Trophoblast cell (in vitro differentiated cells and primary cell): Measurements from ENCODE around the gene RBP5.

ENCODE experiments used
- DNase-seq, 2 donors: peaks; one replicate each; pipeline ENCODE4 v3.0.0-alpha.2; 2016
- H2AFZ ChIP-seq: 2 replicates; pipeline ENCODE4 v1.6.1; 2013; ENCODE audit warnings: low read length, moderate library complexity, mild to moderate bottlenecking; ENCODE audit not compliant: insufficient read depth, poor library complexity
- H2AK5ac ChIP-seq: 2 replicates; pipeline ENCODE4 v1.6.1; 2013; ENCODE audit warnings: mild to moderate bottlenecking, low read length
- H2BK120ac ChIP-seq: 2 replicates; pipeline ENCODE4 v1.6.1; 2013; ENCODE audit warnings: low read length, mild to moderate bottlenecking, moderate library complexity; ENCODE audit not compliant: insufficient read depth, poor library complexity
- H2BK12ac ChIP-seq: 2 replicates; pipeline ENCODE4 v1.6.1; 2013; ENCODE audit warnings: mild to moderate bottlenecking, low read length, moderate library complexity
- H2BK5ac ChIP-seq: 2 replicates; pipeline ENCODE4 v1.6.1; 2013; ENCODE audit warnings: low read length, low read depth, moderate library complexity, mild to moderate bottlenecking; ENCODE audit not compliant: poor library complexity
- H3K14ac ChIP-seq: 2 replicates; pipeline ENCODE4 v1.6.1; 2013; ENCODE audit warnings: mild to moderate bottlenecking, low read length
- H3K18ac ChIP-seq: 2 replicates; pipeline ENCODE4 v1.6.1; 2013; ENCODE audit warnings: mild to moderate bottlenecking, low read length
- H3K23ac ChIP-seq: 2 replicates; pipeline ENCODE4 v1.6.1; 2013; ENCODE audit warnings: low read length
- H3K27ac ChIP-seq: 2 replicates; pipeline ENCODE4 v1.5.1; 2013; ENCODE audit warnings: low read depth, mild to moderate bottlenecking, inconsistent platforms, low read length, moderate library complexity
- H3K27me3 ChIP-seq: 2 replicates; pipeline ENCODE4 v1.6.1; 2013; ENCODE audit warnings: inconsistent platforms, mild to moderate bottlenecking, low read length, moderate library complexity; ENCODE audit not compliant: insufficient read depth
- H3K36me3 ChIP-seq, 2 experiments: 1 replicate in 1 of 2; 2 replicates in 1 of 2; pipeline ENCODE4 v1.6.1; 2013; ENCODE audit warnings: low read length in 2 of 2, mild to moderate bottlenecking in 2 of 2, moderate library complexity in 1 of 2; ENCODE audit not compliant: insufficient read depth in 2 of 2, control insufficient read depth in 1 of 2
- H3K4ac ChIP-seq: 2 replicates; pipeline ENCODE4 v1.6.1; 2013; ENCODE audit warnings: low read depth, mild to moderate bottlenecking, low read length, moderate library complexity
- H3K4me1 ChIP-seq, 2 experiments: 1 replicate in 1 of 2; 2 replicates in 1 of 2; pipeline ENCODE4 v1.6.1; 2013; ENCODE audit warnings: low read length in 2 of 2, mild to moderate bottlenecking in 2 of 2, moderate library complexity in 1 of 2; ENCODE audit not compliant: insufficient read depth in 2 of 2, control insufficient read depth in 1 of 2
- H3K4me2 ChIP-seq: 2 replicates; pipeline ENCODE4 v1.6.1; 2013; ENCODE audit warnings: inconsistent platforms, mild to moderate bottlenecking, low read length, moderate library complexity
- H3K4me3 ChIP-seq: 2 replicates; pipeline ENCODE4 v1.5.1; 2013; ENCODE audit warnings: mild to moderate bottlenecking, low read depth, low read length, inconsistent platforms
- H3K79me1 ChIP-seq: one replicate; pipeline ENCODE4 v1.6.1; 2013; ENCODE audit warnings: low read length
- H3K79me2 ChIP-seq: 2 replicates; pipeline ENCODE4 v1.6.1; 2013; ENCODE audit warnings: low read length, mild to moderate bottlenecking; ENCODE audit not compliant: control insufficient read depth, insufficient read depth, poor library complexity
- H3K9ac ChIP-seq: 2 replicates; pipeline ENCODE4 v1.6.1; 2013; ENCODE audit warnings: mild to moderate bottlenecking, low read length
- H3K9me3 ChIP-seq: 2 replicates; pipeline ENCODE4 v1.6.1; 2013; ENCODE audit warnings: low read depth, mild to moderate bottlenecking, control low read depth, inconsistent platforms, low read length; ENCODE audit not compliant: insufficient read depth
- H4K12ac ChIP-seq: 2 replicates; pipeline ENCODE4 v1.6.1; 2013; ENCODE audit warnings: low read depth, mild to moderate bottlenecking, low read length, moderate library complexity
- H4K8ac ChIP-seq: 2 replicates; pipeline ENCODE4 v1.6.1; 2013; ENCODE audit warnings: low read depth, mild to moderate bottlenecking, low read length, moderate library complexity
- H4K91ac ChIP-seq: one replicate; pipeline ENCODE4 v1.6.1; 2013; ENCODE audit warnings: low read depth, mild to moderate bottlenecking, low read length, moderate library complexity
- WGBS: extraction: QIAGEN DNeasy Blood & Tissue Kit; methylation state at CpG from one replicate; pipeline ENCODE4 v1.1.7; 2013; ENCODE audit warnings: missing lambda C conversion rate; ENCODE audit not compliant: insufficient read length, insufficient coverage; ENCODE audit errors: extremely low coverage; 5-methylcytosine and 5-hydroxymethylcytosine counted together

The RBP5 gene

GRCh38 chr12:7139200-7139599, 10.5 kb upstream of the RBP5 start:
- Histone ChIP-seq H2BK120ac (no peak overlapping the region), H3K36me3 (peaks cover 26 to 39% of the 10 kb centered on the region in 2 experiments), H3K18ac (no peak overlapping the region), H3K27ac (no peak overlapping the region), H3K4ac (no peak overlapping the region), H4K8ac (no peak overlapping the region), H2AK5ac (no peak overlapping the region), H3K79me1 (no peaks in the 10 kb centered on the region), H3K9ac (no peak overlapping the region), H3K4me1 (no peaks in the 10 kb centered on the region), H3K9me3 (no peaks in the 10 kb centered on the region), H4K91ac (no peak overlapping the region), H2AFZ (no peak overlapping the region), H2BK12ac (no peak overlapping the region), H3K79me2 (no peaks in the 10 kb centered on the region), H4K12ac (no peak overlapping the region), H3K27me3 (no peaks in the 10 kb centered on the region), H3K4me2 (no peak overlapping the region), H3K23ac (no peak overlapping the region), H2BK5ac (no peak overlapping the region), H3K4me3 (no peak overlapping the region), H3K14ac (no peak overlapping the region)
- DNase-seq: peak in 1 of 2 donors; percentile 4
- WGBS: no CpG with 5 or more reads among the region's 2 CpGs

- no peak overlapping the region for H3K14ac ChIP-seq
- no peaks in the 10 kb centered on the region for H3K79me1 ChIP-seq
- H3K79me2 ChIP-seq: no peaks in the 10 kb centered on the region
- H4K8ac ChIP-seq: no peak overlapping the region
- peaks cover 26 to 43% of the 10 kb centered on the region in 2 experiments for H3K36me3 ChIP-seq
- no peak overlapping the region for H2BK12ac ChIP-seq
- no peak overlapping the region for H4K12ac ChIP-seq
- no CpG with 5 or more reads among the region's 4 CpGs for WGBS
- no peaks in the 10 kb centered on the region for H3K27me3 ChIP-seq
- DNase-seq: peak in 1 of 2 donors; percentile 23
- H2AFZ ChIP-seq: no peak overlapping the region
- H3K9ac ChIP-seq: no peak overlapping the region
- H3K4ac ChIP-seq: no peak overlapping the region
- no peak overlapping the region for H2BK5ac ChIP-seq
- no peak overlapping the region for H3K18ac ChIP-seq
- H3K4me2 ChIP-seq: no peak overlapping the region
- no peaks in the 10 kb centered on the region for H3K9me3 ChIP-seq
- no peak overlapping the region for H3K27ac ChIP-seq
- no peak overlapping the region for H2AK5ac ChIP-seq
- no peak overlapping the region for H4K91ac ChIP-seq
- H3K4me3 ChIP-seq: no peak overlapping the region
- H2BK120ac ChIP-seq: no peak overlapping the region
- no peak overlapping the region for H3K23ac ChIP-seq
- H3K4me1 ChIP-seq: no peaks in the 10 kb centered on the region
These were observed 9.2 kb upstream of the RBP5 start for GRCh38 chr12:7137908-7138307.

- DNase-seq: no peak
- H3K4me1 ChIP-seq: peaks cover under 1 to 3% of the 10 kb centered on the region in 2 experiments
- H3K79me2 ChIP-seq: no peaks in the 10 kb centered on the region
- H3K4ac ChIP-seq: no peak overlapping the region
- no peaks in the 10 kb centered on the region for H3K9me3 ChIP-seq
- H2AFZ ChIP-seq: no peak overlapping the region
- H3K79me1 ChIP-seq: no peaks in the 10 kb centered on the region
- no peak overlapping the region for H4K91ac ChIP-seq
- no peak overlapping the region for H3K23ac ChIP-seq
- no peaks in the 10 kb centered on the region for H3K27me3 ChIP-seq
- no peak overlapping the region for H2AK5ac ChIP-seq
- peaks cover 24 to 38% of the 10 kb centered on the region in 2 experiments for H3K36me3 ChIP-seq
- no peak overlapping the region for H3K9ac ChIP-seq
- H3K18ac ChIP-seq: no peak overlapping the region
- no peak overlapping the region for H3K4me3 ChIP-seq
- no peak overlapping the region for H3K14ac ChIP-seq
- no peak overlapping the region for H4K8ac ChIP-seq
- H2BK120ac ChIP-seq: no peak overlapping the region
- no peak overlapping the region for H3K27ac ChIP-seq
- H4K12ac ChIP-seq: no peak overlapping the region
- no peak overlapping the region for H2BK12ac ChIP-seq
- H2BK5ac ChIP-seq: no peak overlapping the region
- WGBS: no CpG with 5 or more reads among the region's 3 CpGs
- H3K4me2 ChIP-seq: no peak overlapping the region
These were observed 8.0 kb upstream of the RBP5 start for GRCh38 chr12:7136676-7137075.

GRCh38 chr12:7136071-7136470, 7.4 kb upstream of the RBP5 start:
- Histone ChIP-seq H3K27me3 (no peaks in the 10 kb centered on the region), H3K4ac (no peak overlapping the region), H2AK5ac (no peak overlapping the region), H4K8ac (no peak overlapping the region), H2BK12ac (no peak overlapping the region), H2BK120ac (no peak overlapping the region), H2AFZ (no peak overlapping the region), H3K79me2 (no peaks in the 10 kb centered on the region), H3K27ac (no peak overlapping the region), H3K23ac (no peak overlapping the region), H3K14ac (no peak overlapping the region), H3K4me3 (no peak overlapping the region), H3K4me2 (no peak overlapping the region), H3K79me1 (no peaks in the 10 kb centered on the region), H4K91ac (no peak overlapping the region), H3K18ac (no peak overlapping the region), H3K36me3 (peaks cover 24 to 34% of the 10 kb centered on the region in 2 experiments), H3K9ac (no peak overlapping the region), H3K4me1 (peaks cover 5 to 6% of the 10 kb centered on the region in 2 experiments), H3K9me3 (no peaks in the 10 kb centered on the region), H2BK5ac (no peak overlapping the region), H4K12ac (no peak overlapping the region)
- WGBS: no CpG with 5 or more reads among the region's 7 CpGs
- DNase-seq: no peak
